ENCODE measurements around the gene CERT1.
A peak's percentile ranks its signal among the peaks of the same experiment; 100 is the strongest.

CERT1 gene

GRCh38 chr5:75473463-75473862, 38.0 kb downstream of the CERT1 start:
- no peak for DNase-seq (ENCODE audit: low read depth, low spot score)

- DNase-seq (ENCODE audit: low read depth, low spot score), result no peak
These were observed 38.5 kb downstream of the CERT1 start for GRCh38 chr5:75472973-75473372.

GRCh38 chr5:75471193-75471592, 40.2 kb downstream of the CERT1 start:
- DNase-seq (ENCODE audit: low read depth, low spot score), result no peak

GRCh38 chr5:75469017-75469416, 42.4 kb downstream of the CERT1 start:
- DNase-seq (ENCODE audit: low read depth, low spot score), result no peak

GRCh38 chr5:75468593-75468992, 42.8 kb downstream of the CERT1 start:
- DNase-seq (ENCODE audit: low read depth, low spot score), result no peak

- DNase-seq (ENCODE audit: low read depth, low spot score), result no peak
These were observed 45.3 kb downstream of the CERT1 start for GRCh38 chr5:75466006-75466716.

- no peak for DNase-seq (ENCODE audit: low read depth, low spot score)
These were observed 45.9 kb downstream of the CERT1 start for GRCh38 chr5:75465480-75465879.

- no peak for DNase-seq (ENCODE audit: low read depth, low spot score)
These were observed 47.7 kb downstream of the CERT1 start for GRCh38 chr5:75463726-75464125.

GRCh38 chr5:75461679-75462078, 49.8 kb downstream of the CERT1 start:
- no peak for DNase-seq (ENCODE audit: low read depth, low spot score)

GRCh38 chr5:75460942-75461610, 50.4 kb downstream of the CERT1 start:
- DNase-seq (ENCODE audit: low read depth, low spot score), result no peak

- DNase-seq (ENCODE audit: low read depth, low spot score), result no peak
These were observed 50.9 kb downstream of the CERT1 start for GRCh38 chr5:75460532-75460931.

- no peak for DNase-seq (ENCODE audit: low read depth, low spot score)
These were observed 53.7 kb downstream of the CERT1 start for GRCh38 chr5:75457691-75458090.

GRCh38 chr5:75457161-75457560, 54.3 kb downstream of the CERT1 start:
- no peak for DNase-seq (ENCODE audit: low read depth, low spot score)

GRCh38 chr5:75450069-75450468, 61.4 kb downstream of the CERT1 start:
- DNase-seq (ENCODE audit: low read depth, low spot score), result peak; percentile 68

GRCh38 chr5:75446068-75446467, 65.4 kb downstream of the CERT1 start:
- no peak for DNase-seq (ENCODE audit: low read depth, low spot score)

GRCh38 chr5:75441560-75441959, 69.9 kb downstream of the CERT1 start:
- no peak for DNase-seq (ENCODE audit: low read depth, low spot score)

GRCh38 chr5:75439276-75439675, 72.2 kb downstream of the CERT1 start:
- no peak for DNase-seq (ENCODE audit: low read depth, low spot score)

- DNase-seq (ENCODE audit: low read depth, low spot score), result no peak
These were observed 72.7 kb downstream of the CERT1 start for GRCh38 chr5:75438722-75439121.

- no peak for DNase-seq (ENCODE audit: low read depth, low spot score)
These were observed 76.3 kb downstream of the CERT1 start for GRCh38 chr5:75435096-75435495.

GRCh38 chr5:75433814-75434506, 77.5 kb downstream of the CERT1 start:
- no peak for DNase-seq (ENCODE audit: low read depth, low spot score)

GRCh38 chr5:75414241-75414640, 97.2 kb downstream of the CERT1 start:
- no peak for DNase-seq (ENCODE audit: low read depth, low spot score)

- no peak for DNase-seq (ENCODE audit: low read depth, low spot score)
These were observed 99.1 kb downstream of the CERT1 start for GRCh38 chr5:75412111-75412990.

Data from ELF-1 (cell line).